Embryonic facial prominence (tissue), 1 donor: ENCODE data around the gene GOLIM4.
"Not testable (repeated sequence)": the region's sequence is repeated elsewhere in the genome, so short reads cannot be mapped to it uniquely, and the experiment has no call there.

Experiments
- DNase-seq: peaks from one replicate; pipeline ENCODE4 v3.0.0-alpha.2; 2016; ENCODE audit errors: extremely low spot score

Gene GOLIM4

GRCh38 chr3:168073842-168074605, 21.7 kb downstream of the GOLIM4 start:
- no peak for DNase-seq

- no peak for DNase-seq
Measured at GRCh38 chr3:168072323-168072650, 23.4 kb downstream of the GOLIM4 start.

- no peak for DNase-seq
Measured at GRCh38 chr3:168071591-168072322, 24.0 kb downstream of the GOLIM4 start.

GRCh38 chr3:168070919-168071318, 24.8 kb downstream of the GOLIM4 start:
- DNase-seq: no peak

GRCh38 chr3:168068346-168068745, 27.4 kb downstream of the GOLIM4 start:
- DNase-seq: no peak

GRCh38 chr3:168066882-168067281, 28.8 kb downstream of the GOLIM4 start:
- DNase-seq: no peak

GRCh38 chr3:168065569-168065968, 30.2 kb downstream of the GOLIM4 start:
- no peak for DNase-seq

- no peak for DNase-seq
Measured at GRCh38 chr3:168063122-168063521, 32.6 kb downstream of the GOLIM4 start.

- DNase-seq: no peak
Measured at GRCh38 chr3:168062679-168063078, 33.0 kb downstream of the GOLIM4 start.

GRCh38 chr3:168061332-168061996, 34.3 kb downstream of the GOLIM4 start:
- DNase-seq: no peak

- no peak for DNase-seq
Measured at GRCh38 chr3:168060317-168060716, 35.4 kb downstream of the GOLIM4 start.

- DNase-seq: no peak
Measured at GRCh38 chr3:168058481-168058880, 37.2 kb downstream of the GOLIM4 start.

GRCh38 chr3:168056398-168057230, 39.1 kb downstream of the GOLIM4 start:
- DNase-seq: not testable (repeated sequence)

- DNase-seq: no peak
Measured at GRCh38 chr3:168054447-168054846, 41.3 kb downstream of the GOLIM4 start.

GRCh38 chr3:168053115-168053514, 42.6 kb downstream of the GOLIM4 start:
- no peak for DNase-seq

- no peak for DNase-seq
Measured at GRCh38 chr3:168052515-168052914, 43.2 kb downstream of the GOLIM4 start.

- no peak for DNase-seq
Measured at GRCh38 chr3:168051531-168052471, 43.9 kb downstream of the GOLIM4 start.

- no peak for DNase-seq
Measured at GRCh38 chr3:168051070-168051469, 44.7 kb downstream of the GOLIM4 start.

GRCh38 chr3:168049367-168049974, 46.3 kb downstream of the GOLIM4 start:
- no peak for DNase-seq
